GM12892 (cell line): Measurements from ENCODE around the gene MSMP.

Experiments used
- POLR2A ChIP-seq: IDR thresholded peaks from 2 replicates; pipeline ENCODE4 v1.6.1; 2011; ENCODE audit warnings: low read depth, low read length, control low read depth
- POLR2AphosphoS5 ChIP-seq: IDR thresholded peaks from 2 replicates; pipeline ENCODE4 v1.6.1; 2011; ENCODE audit warnings: low read depth, low read length, control low read depth
- TAF1 ChIP-seq: IDR thresholded peaks from 2 replicates; pipeline ENCODE4 v1.6.1; 2011; ENCODE audit warnings: low read depth, mild to moderate bottlenecking, control low read depth, low read length, borderline replicate concordance

GRCh38 chr9:35757226-35757891 lies 3.3 kb upstream of the MSMP start:
- TF ChIP-seq POLR2AphosphoS5 = peak; percentile 51; the same call in 1 of the 2 replicates
- TF ChIP-seq TAF1 = no peak; the same call in 1 of the 2 replicates
- TF ChIP-seq POLR2A = peak; percentile 69; the same call in 1 of the 2 replicates
